HG02588 (cell line): Measurements from ENCODE around the gene DPEP2NB.
"Not testable (repeated sequence)": the region's sequence is repeated elsewhere in the genome, so short reads cannot be mapped to it uniquely, and the experiment has no call there.

Source experiments
- ATAC-seq: cut with Tn5 transposase; IDR thresholded peaks from one replicate; pipeline ENCODE4 v1.9.1; 2021; ENCODE audit warnings: mild to moderate bottlenecking, moderate library complexity; ENCODE audit not compliant: unreplicated experiment

The DPEP2NB gene

GRCh38 chr16:68019167-68019680 is 3.5 kb upstream of the DPEP2NB start:
- ATAC-seq, result no peak

GRCh38 chr16:68013440-68013839 is 2.3 kb downstream of the DPEP2NB start:
- no peak for ATAC-seq

GRCh38 chr16:68009872-68010271 is 5.8 kb downstream of the DPEP2NB start:
- not testable (repeated sequence) for ATAC-seq

- no peak for ATAC-seq
Observed at GRCh38 chr16:68009157-68009735, 6.5 kb downstream of the DPEP2NB start.

GRCh38 chr16:68005786-68006286 is 9.9 kb downstream of the DPEP2NB start:
- ATAC-seq, result no peak

GRCh38 chr16:68005211-68005610 is 10.5 kb downstream of the DPEP2NB start:
- no peak for ATAC-seq

GRCh38 chr16:68003031-68003430 is 12.7 kb downstream of the DPEP2NB start:
- no peak for ATAC-seq

- ATAC-seq, result no peak
Observed at GRCh38 chr16:68000450-68000849, 15.3 kb downstream of the DPEP2NB start.

- ATAC-seq, result no peak
Observed at GRCh38 chr16:67999985-68000384, 15.7 kb downstream of the DPEP2NB start.

GRCh38 chr16:67998779-67999688 is 16.7 kb downstream of the DPEP2NB start, which contains the start of gene DPEP2:
TSS of gene DPEP2 (minus strand) at chr16:67999484. CDS start at chr16:67993212, 6,272 bp downstream.
- not testable (repeated sequence) for ATAC-seq

GRCh38 chr16:67998231-67998778 is 17.4 kb downstream of the DPEP2NB start:
- ATAC-seq, result not testable (repeated sequence)

GRCh38 chr16:67996666-67997065 is 19.0 kb downstream of the DPEP2NB start:
- no peak for ATAC-seq

- ATAC-seq, result no peak
Observed at GRCh38 chr16:67995423-67995822, 20.3 kb downstream of the DPEP2NB start.

- ATAC-seq, result not testable (repeated sequence)
Observed at GRCh38 chr16:67994040-67994408, 21.7 kb downstream of the DPEP2NB start.

GRCh38 chr16:67993207-67994039 is 22.3 kb downstream of the DPEP2NB start:
- ATAC-seq, result peak; percentile 69

- no peak for ATAC-seq
Observed at GRCh38 chr16:67992661-67993206, 23.0 kb downstream of the DPEP2NB start.

GRCh38 chr16:67990018-67990386 is 25.7 kb downstream of the DPEP2NB start:
- ATAC-seq, result no peak

- no peak for ATAC-seq
Observed at GRCh38 chr16:67989322-67990017, 26.2 kb downstream of the DPEP2NB start.

GRCh38 chr16:67988675-67989074 is 27.0 kb downstream of the DPEP2NB start:
- no peak for ATAC-seq
